Stimulated activated CD4-positive, alpha-beta T cell treated with anti-CD3 and anti-CD28 coated beads, TNF-alpha, amount 100 ng/mL, for 1 hour (primary cell): ENCODE measurements around the gene TMC1.

Source experiments
- DNase-seq, 3 donors: peaks; one replicate each; pipeline ENCODE4 v3.0.0-alpha.2; 2020; ENCODE audit warnings: low read depth in 3 of 3, low spot score in 1 of 3

Gene TMC1

DNA sequence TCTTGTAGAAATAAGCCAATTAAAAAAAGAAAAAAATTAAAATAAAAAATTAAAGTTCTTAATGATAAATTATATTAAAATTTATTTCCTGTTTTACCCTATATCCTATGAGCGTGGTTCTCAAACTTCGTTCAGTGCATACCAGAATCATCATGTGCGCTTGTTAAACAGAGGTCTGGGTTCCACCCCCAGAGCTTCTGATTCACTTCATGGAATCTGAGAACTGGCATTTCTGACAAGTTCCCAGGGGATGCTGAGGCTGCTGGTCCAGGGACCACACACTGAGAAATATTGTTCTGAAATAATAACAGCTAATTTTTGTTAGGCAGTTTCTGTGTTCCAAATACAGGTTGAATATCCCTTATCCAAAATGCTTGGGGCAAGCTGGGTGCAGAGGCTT, 79.3 kb downstream of the TMC1 start:
- DNase-seq, result no peak

DNA sequence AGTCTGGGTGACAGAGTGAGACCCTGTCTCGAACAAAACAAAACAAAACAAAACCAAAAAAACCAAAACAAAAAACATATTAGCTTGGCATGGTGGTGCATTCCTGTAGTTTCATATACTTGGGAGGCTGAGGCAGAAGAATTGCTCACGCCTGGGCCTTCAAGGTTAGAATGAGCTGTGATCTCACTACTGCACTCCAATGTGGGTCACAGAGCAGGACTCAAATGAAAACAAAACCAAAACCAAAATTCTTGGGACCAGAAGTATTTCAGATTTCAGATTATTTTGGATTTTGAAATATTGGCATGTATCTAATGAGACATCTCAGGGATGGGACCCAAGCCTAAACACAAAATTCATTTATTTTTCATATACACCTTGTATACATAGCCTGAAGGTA, 80.2 kb downstream of the TMC1 start:
- DNase-seq, result no peak

DNA sequence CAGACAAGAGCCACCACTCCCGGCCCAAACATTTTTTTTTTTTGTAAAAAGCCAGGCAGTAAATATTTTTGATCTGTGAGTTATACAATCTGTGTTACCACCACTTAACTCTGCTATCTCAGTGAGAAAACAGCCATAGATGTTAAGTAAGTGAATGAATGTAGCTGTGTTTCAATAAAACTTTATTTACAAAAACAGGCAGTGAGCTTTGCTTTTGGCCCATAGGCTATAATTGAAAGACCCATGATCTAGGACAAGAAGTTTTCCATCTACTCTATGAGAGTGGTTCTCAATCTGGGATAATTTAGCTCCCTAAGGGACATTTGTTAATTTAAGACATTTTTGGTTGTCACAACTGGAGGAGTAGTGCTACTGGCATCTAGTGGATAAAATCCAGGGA, 91.0 kb downstream of the TMC1 start:
- DNase-seq, result no peak

DNA sequence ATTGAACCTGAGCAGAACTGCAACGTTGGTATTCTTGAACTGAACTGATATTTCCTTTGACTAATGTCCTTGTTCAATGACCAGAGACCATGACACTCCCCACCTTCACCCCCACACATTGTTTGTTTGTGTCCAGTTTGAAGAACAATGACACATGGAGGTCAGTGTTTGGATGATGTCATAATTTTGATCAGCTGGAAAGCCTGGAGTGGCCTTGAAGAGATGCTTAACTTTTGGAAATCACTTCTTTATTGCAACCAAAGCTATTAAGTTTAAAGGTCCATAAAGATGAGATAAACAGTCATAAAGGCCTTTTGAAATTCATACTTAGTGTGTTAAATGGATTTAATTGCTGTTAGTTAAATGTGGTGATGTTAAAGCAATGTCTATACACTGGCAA, 92.7 kb downstream of the TMC1 start:
- DNase-seq, result no peak

DNA sequence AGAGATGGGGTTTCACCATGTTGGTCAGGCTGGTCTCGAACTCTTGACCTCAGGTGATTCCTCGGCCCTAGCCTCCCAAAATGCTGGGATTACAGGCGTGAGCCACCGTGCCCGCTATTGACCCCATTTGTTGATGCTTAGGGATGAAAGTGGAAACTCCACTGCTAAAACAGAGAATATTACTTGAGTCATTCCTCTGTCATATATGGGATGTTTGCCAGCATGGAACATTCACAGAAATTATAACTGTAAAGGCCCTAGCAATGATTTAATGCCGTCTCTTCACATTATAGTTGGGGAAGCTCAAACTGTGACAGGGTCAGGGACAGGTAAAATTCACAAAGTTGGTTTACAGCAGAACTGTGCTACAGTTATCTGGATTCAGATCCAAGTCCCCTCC, 94.5 kb downstream of the TMC1 start:
- DNase-seq, result no peak

DNA sequence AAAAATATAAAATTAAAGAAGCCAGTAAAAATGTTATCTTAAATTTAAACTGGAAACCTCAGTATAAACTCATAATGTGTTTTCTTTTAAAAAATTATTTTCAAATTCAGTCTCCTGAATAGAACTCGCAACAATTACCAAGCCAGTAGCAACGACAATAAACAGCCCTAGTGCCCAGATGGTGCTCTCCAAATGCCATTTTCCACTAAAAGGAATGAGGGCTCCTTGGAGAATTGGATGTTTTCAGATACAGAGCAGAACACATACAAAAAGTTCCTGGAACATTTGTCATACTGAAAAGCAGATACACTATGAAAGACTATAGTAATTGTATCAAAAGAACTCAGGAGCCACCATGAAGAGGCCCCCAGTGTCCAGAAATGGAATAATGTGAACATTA, 97.4 kb downstream of the TMC1 start:
- no peak for DNase-seq

DNA sequence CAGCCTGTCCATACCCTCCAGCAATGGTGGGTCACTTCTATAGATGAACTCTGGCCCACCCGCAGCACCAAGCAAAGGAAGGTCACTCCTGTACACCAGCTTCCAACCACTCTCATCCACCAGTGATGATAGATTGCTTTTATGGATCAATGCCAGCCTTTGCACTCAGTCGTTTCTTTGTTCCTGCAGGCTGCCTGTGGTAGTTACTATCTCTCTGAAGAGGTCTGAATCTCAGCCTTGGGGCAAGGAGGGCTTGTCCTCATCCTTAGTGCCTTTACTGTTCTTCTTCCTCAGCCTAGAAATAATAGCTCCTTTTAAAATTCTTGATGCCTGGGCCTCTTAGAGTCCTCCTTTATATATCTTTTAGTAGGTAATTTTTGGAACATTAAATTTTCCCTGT, 100.8 kb downstream of the TMC1 start:
- no peak for DNase-seq

DNA sequence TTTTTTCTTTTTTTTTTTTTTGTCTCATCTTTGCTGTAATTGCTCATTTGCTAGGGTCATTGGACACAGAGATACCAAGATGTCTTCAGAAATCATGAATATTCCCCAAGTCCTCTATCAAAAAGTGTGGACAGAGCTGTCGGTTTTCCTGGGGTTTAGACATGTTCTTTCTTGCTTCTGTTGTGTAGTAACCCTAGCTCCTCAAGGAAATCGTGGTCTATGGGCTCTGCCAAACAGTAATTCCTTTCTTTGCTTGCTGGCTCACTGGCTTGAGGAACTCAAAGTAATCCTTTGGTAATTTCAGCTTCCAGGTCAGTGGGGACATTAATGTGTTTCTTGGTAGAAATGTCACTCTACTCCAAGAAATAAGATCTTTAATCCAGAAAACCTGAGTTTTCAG, 101.7 kb downstream of the TMC1 start:
- no peak for DNase-seq

DNA sequence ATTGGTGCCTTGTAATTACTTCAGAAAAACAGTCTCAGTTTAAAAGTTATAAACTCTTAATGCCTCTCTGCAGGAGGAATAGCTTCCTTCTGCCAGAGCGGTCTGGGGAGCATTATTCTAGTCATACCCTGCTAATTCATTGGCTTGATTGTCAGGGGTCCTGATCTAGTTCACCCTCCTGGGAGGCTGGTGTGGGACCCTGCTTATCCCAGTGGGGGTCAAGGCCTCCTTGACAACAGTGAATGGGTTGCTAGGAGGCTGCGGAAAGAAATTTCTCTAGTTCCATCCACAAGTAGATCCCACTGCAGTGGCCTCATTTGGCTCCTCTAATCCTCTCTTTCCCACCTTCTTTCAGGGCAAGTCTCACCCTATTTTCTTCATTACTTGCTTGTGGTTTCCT, 105.7 kb downstream of the TMC1 start:
- DNase-seq, result no peak

DNA sequence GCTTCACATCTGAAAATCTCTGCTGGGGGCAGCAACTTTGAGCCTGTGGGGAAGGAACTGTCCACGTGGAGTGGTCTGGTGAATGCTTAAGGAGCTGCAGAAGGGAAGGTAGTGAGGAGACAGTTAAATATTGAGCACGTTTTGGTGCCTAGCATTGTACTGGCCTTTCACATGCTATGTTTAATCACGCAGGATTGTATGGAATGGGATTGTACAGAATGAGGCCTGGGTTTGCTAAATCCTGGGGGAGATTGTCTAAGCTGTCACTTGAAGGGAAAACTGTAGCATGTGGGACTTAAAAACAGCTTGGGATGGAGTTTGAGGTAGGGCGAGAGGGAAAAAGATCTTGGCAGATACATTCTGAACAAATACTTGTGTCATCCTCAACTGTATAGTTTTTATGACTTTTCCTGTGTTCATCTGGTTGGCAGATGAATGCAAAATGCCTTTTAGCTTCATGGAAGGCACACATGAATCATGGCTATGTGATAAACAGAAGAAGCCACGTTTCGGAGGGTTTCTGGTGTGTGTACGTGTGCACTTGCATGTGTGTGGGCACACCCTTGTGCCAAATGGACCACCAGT, 106.6 kb downstream of the TMC1 start:
- DNase-seq, result no peak

DNA sequence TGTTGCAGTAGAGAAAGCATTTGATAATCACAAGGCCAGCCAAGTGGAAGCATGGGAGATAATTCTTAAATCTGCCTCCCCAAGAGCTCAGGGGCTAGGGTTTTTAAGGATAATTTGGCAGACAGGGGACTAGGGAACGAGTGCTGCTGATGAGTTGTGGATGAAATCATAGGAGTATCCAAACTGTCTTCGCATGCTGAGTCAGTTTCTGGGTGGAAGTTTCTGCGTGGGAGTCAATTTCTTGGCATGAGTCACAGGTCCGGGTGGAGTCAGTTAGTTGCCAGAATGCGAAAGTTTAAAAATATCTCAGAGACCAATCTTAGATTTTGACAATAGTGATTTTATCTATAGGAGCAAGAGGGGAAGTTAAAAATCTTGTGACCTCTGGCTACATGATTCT, 112.6 kb downstream of the TMC1 start:
- no peak for DNase-seq

DNA sequence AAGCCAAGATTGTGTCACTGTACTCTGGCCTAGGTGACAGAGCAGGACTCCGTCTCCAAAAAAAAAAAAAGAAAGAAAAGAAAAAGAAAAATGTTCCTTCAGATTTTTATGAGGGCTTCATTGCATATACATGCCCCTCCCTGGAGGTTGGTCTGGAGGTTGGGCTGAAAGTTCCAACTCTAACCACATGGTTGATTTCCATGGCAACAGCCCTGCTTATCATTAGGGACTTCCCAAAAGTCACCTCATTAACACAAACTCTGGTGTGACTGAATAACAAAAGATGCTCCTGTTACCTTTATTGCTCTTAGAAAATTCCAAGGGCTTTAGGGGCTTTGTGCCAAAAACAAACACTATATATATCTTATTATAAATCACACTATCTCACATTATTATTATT, 113.8 kb downstream of the TMC1 start:
- DNase-seq, result no peak

DNA sequence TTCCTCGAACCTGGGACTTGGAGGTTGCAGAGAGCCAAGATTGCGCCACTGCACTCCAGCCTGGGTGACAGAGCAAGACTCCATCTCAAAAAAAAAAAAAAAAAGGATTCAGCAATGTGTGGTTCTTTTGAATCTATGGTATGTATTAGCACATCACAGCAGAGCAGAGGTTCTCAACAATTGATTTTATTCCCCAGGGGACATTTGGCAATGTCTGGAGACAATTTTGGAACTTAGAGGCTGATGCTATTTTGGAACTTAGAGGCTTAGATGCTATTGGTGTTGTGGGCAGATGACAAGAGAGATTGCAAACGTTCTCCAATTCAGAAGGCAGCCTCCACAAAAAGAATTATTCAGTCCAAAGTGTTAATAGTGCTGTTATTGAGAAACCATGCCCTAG, 115.2 kb downstream of the TMC1 start:
- no peak for DNase-seq

DNA sequence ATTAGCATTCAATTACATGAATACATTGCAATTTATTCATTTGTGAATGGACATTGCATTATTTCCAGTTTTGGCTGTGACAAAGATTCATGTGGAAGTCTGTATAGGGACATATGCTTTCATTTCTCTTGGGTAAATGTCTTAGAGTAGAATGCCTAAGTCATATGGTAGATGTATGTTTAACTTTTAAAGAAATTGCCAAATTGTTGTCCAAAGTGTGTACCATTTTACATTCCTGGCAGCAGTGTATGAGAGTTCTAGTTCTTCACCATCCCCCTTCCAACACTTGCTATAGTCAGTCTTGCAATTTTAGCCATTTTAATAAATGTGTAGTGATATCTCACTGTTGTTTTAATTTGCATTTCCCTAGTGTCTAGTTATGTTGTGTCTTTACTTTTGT, 122.2 kb downstream of the TMC1 start:
- DNase-seq, result no peak

DNA sequence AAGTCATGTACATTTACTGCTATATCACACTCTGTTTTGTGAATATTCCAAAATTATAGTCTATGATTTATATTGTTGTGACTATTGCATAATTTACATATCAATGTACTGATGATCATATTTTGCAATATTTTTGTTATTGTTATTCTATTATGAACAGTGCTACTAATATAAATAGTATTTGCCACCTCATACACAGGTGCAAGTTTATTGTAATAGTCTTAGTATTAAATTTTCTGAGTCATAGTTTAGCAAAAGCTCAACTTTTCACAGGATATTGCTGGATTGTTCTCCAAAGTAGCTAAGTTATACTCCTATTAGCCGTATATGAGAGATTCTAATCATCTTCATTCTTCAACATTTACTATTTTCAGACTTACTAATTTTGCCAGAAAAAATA, 124.7 kb downstream of the TMC1 start:
- no peak for DNase-seq

DNA sequence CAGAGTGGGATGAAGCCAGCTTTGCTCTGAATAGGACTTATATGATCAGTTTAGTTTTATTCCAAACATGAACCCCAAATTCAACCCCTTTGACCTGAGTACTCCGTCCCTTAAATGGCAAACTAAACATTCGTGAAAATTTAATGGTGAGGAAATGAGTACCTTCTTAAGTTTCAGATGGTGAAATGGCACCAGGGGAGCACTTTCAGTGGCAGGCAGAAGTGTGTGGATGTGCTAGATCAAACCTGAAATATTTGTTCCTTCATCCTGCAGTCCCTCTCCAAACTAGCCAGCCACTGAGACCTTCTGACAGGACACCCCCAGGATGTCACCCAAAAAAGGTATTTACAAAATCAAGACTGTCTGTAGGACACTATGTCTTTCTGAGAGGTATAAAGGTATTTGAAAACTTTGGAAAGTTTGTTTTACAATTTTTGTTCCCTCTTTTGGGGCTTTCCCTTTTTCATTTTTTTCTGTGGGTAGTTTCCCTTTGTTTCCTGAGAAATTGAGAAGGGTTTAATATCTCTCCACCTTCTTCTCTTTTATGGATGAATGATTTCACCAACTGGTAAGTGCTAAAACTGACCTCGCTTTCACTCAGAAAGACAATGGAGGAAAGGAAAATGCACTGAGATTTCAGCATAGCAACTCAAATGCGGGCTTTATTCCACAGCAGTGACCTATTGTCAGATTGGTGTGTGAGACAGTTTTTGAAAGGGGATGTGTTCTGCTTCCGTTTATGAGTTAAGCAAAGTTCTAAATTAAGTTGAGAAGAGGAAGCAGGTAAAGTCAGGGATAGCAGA, 127.1 kb downstream of the TMC1 start:
- DNase-seq, result no peak

DNA sequence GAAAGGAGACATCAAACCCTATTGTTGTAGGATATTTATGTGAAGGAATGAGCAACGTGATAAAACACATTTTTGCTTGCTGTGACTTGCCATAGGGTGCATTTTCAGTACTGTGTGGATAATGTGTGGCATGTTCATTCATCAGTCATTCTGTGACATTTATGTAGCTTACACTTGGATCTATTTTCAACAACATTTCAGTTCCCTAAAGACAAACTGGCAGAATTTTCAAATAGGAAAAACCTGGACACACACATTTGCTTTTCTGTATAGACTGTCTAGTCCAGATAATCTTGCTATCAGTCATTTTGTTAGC, 127.7 kb downstream of the TMC1 start:
- DNase-seq, result no peak

DNA sequence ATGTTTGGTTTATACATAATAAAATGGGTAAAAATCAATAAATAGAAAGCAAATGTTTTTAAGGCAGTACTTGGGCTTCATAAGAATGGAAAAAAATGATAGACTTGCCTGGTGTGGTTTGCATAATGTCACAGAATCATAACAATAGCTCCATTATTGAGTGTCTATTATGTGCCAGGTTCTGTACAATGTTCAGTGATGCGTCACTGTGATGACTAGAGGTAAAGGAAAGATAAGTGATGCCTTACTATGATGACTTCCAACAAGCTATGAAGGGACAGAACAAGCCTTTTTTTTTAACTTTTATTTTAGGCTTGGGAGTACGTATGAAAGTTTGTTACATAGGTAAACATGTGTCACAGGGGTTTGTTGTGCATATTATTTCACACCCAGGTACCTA, 128.8 kb downstream of the TMC1 start:
- no peak for DNase-seq

DNA sequence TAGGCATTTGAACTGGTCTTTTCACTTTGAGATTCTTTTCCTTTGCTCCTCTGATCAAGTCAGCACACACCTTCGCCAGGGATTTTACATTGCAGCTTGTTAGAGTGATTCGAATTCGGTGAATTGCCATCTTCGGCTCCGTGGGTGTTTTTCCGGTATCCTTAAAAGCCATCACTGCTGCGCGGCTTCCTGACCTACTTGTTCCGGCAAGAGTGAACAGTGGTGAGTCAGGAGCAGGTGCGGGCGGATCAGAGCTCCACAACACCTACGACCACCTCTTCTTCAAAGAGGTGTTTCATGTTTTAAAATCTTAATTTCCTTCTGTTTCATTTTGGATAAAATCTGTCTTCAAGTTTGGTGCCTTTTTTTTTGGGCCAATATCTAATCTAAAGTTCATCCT, 134.6 kb downstream of the TMC1 start:
- DNase-seq, result no peak

DNA sequence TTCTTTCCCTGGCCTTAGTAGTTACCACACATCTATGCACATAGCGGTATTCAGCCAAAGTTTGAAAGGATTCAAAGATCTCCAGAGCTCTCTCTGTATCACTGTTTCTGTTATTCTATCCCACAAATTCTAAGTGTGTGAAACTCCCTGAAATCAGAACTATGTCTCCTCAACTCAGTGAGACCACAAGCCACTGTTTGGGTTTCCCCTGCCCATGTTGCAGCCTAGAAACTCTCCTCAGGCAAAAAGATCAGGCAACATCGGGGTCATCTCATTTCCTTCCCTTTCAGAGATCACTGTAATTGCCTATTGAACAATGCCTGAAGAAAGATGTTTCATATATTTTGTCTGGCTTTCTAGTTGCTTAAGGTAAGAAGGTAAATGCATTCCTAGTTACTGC, 135.6 kb downstream of the TMC1 start:
- no peak for DNase-seq

DNA sequence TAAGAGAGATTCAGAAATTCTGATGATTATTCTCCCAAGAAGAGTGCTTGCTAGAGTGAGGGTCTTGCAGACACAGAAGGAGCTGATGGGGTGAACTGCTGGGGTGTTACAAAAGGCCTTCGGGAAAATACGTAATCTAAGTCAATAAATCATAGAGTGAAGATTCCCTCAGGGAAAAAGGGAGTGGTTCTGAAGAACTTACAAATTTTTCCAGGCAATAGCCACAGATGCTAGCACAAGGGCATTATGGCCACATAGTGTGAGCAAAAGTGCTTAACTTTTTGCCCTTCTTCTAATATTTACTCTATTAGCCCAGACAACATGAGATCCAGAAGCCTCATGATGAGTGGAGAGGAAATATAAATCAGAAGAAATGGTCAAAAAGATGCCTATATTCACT, 137.3 kb downstream of the TMC1 start:
- DNase-seq, result no peak

DNA sequence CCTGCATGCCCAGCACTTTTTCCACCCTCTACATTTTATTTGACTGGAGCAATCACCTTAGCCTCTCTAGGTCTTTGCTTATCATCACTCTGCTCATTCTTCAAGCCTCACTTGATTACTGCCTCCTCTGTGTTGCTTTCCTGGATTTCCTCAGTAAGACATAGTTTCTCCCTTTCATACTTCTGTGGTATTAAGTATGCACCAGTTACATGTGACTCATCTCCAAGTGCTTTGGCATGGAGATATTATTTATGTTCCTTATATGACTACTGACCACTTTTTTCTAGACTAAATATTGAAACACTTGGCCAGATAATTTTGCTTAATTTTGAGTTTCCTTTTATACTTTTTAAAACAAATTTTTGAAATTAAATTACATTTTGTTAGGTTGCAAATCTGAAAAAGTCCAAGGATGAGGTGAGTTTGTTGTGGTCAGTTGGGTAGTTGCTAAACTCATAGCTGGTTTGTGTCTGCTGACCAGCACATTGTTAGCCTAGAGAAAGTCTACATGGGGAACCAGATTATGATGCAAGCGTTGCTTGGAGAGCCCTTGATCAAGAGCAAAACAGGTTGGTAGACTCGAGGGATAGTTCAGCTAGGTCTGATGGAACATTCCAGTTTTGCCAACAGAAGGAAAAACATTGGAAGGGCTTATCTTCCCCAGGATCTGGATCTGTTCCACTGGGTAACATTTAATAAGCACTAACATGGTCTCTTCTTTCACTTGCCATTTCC, 140.2 kb downstream of the TMC1 start:
- no peak for DNase-seq

DNA sequence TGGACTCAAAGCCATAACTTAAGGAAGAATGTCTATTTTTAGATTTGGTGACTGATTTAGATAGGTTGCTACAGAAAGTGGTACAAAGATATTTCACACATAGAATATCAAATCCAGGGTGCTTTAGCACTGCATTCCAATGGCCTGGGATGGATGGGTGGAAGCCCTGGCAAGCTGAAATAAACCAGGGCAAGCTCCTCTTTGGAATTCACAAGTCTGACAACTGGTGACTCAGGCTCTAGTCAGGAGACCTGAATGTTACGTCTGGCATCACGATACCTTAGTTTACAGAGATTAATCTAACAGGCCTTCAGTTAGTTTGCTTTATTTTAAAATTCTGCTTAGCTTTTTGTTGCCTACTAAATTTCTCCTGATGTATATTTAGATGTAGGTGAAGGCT, 144.0 kb downstream of the TMC1 start:
- DNase-seq, result no peak
